Progenitor cell of endocrine pancreas (in vitro differentiated cells): Measurements from ENCODE around the gene BECN2. TPM values are rescaled to one million over a fixed set of nuclear protein-coding genes. Genes with fewer than 3 reads are reported as not detected.
A peak's percentile ranks its signal among the peaks of the same experiment; 100 is the strongest.

Experiments
- DNase-seq: peaks from one replicate; pipeline ENCODE4 v3.0.0; 2021; ENCODE audit warnings: low spot score; ENCODE audit not compliant: unreplicated experiment
- H3K27ac Mint-ChIP-seq: 2 replicates; pipeline ENCODE4 v1.8.0; 2021; ENCODE audit warnings: mild to moderate bottlenecking, moderate library complexity, mixed read lengths
- H3K27me3 Mint-ChIP-seq: 2 replicates; pipeline ENCODE4 v1.8.0; 2021; ENCODE audit warnings: mixed read lengths
- H3K36me3 Mint-ChIP-seq: 2 replicates; pipeline ENCODE4 v1.8.0; 2022; ENCODE audit warnings: mixed read lengths; ENCODE audit not compliant: insufficient read depth
- H3K4me1 Mint-ChIP-seq: 2 replicates; pipeline ENCODE4 v1.8.0; 2021; ENCODE audit warnings: low read depth, mixed read lengths
- H3K4me3 Mint-ChIP-seq: 2 replicates; pipeline ENCODE4 v1.8.0; 2021; ENCODE audit warnings: low read depth, mild to moderate bottlenecking, moderate library complexity, mixed read lengths
- H3K9me3 Mint-ChIP-seq: 2 replicates; pipeline ENCODE4 v1.8.0; 2021; ENCODE audit warnings: low read depth, mixed read lengths
- total RNA-seq: library from RNA; stranded (reverse); gene quantifications from 2 replicates; pipeline ENCODE4 v1.2.1, GENCODE V29; 2021
- TF ChIP-seq, protein P1 (sequence below): fragments of 200-600 bp; sonication (generic); IDR thresholded peaks from one replicate; pipeline ENCODE4 v1.5.0; 2021; ENCODE audit warnings: antibody characterized with exemption, mild to moderate bottlenecking; ENCODE audit not compliant: unreplicated experiment

The BECN2 gene
- total RNA-seq, 1 donor from 2014 or later, result not detected

DNA sequence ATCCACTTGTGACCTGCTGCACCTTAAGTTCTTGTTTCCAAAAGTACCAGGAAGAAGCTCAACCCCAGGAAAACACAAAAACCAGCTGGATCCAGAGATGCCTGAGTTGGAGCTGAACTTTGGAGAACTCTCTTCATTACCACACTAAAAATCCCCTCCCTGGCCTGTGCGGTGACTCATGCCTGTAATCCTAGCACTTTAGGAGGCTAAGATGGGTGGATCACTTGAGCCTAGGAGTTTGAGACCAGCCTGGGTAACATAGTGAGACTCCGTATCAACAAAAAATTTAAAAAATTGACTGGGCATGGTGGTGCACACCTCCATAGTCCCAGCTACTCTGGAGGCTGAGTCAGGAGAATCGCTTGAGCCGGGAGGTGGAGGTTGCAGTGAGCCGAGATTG is 35.2 kb downstream of the BECN2 start:
- no peak overlapping the region for H3K27ac Mint-ChIP-seq
- H3K4me3 Mint-ChIP-seq, result no peak overlapping the region
- H3K27me3 Mint-ChIP-seq, result peaks cover 2% of the 10 kb centered on the region

DNA sequence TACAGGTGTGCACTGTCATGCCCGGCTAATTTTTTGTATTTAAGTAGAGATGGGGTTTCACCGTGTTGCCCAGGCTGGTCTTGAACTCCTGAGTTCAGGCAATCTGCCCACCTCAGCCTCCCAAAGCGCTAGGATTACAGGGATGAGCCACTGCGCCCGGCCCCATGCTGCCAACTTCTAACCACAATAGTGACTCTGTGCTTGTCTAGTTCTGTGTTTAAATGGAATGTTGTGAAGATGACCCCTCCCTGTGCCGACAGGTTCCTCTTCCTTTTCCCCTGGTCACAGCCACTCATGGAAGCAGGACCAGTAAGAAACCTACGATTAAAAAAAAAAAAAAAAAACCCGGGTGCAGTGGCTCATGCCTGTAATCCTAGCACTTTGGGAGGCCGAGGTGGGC is 36.6 kb downstream of the BECN2 start:
- TF ChIP-seq, protein P1, sequence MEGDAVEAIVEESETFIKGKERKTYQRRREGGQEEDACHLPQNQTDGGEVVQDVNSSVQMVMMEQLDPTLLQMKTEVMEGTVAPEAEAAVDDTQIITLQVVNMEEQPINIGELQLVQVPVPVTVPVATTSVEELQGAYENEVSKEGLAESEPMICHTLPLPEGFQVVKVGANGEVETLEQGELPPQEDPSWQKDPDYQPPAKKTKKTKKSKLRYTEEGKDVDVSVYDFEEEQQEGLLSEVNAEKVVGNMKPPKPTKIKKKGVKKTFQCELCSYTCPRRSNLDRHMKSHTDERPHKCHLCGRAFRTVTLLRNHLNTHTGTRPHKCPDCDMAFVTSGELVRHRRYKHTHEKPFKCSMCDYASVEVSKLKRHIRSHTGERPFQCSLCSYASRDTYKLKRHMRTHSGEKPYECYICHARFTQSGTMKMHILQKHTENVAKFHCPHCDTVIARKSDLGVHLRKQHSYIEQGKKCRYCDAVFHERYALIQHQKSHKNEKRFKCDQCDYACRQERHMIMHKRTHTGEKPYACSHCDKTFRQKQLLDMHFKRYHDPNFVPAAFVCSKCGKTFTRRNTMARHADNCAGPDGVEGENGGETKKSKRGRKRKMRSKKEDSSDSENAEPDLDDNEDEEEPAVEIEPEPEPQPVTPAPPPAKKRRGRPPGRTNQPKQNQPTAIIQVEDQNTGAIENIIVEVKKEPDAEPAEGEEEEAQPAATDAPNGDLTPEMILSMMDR, result no peak
- Mint-ChIP-seq H3K36me3 (no peaks in the 10 kb centered on the region), H3K27me3 (peaks cover 9% of the 10 kb centered on the region), H3K4me1 (peaks cover 4% of the 10 kb centered on the region), H3K9me3 (no peaks in the 10 kb centered on the region), H3K27ac (no peak overlapping the region), H3K4me3 (no peak overlapping the region)
- no peak for DNase-seq

More for the DNA sequence above, 35.2 kb downstream of the BECN2 start:
- no peaks in the 10 kb centered on the region for H3K36me3 Mint-ChIP-seq
- H3K4me1 Mint-ChIP-seq, result no peaks in the 10 kb centered on the region
- no peak for DNase-seq
- H3K9me3 Mint-ChIP-seq, result no peaks in the 10 kb centered on the region
- TF ChIP-seq, protein P1, result no peak

DNA sequence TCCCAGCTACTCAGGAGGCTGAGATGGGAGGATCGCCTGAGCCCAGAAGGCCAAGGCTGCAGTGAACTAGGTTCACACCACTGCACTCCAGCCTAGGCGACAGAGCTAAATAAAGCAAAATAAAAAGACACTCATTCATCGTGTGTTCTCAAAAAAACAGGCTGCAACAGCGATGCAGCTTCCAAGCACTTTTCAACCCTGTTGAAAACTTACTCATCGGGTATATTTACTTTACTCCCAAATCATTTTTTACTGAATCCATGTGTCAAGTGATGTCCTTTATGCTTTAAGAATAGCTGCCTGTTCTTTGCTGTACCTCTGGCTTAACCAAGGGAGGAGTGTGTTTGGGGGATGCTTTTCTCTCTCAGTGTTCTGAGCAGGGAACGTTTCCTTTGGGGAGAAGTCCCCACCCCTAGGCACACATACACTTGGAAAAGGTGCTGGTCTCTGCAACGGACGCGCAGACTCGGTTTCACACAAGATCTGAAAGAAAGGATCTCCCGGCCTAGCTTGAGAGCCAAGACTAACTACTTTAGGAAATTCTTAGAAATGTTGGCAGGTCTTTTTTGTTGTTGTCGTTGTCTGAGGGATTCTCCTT is 39.9 kb downstream of the BECN2 start:
- no peak for DNase-seq
- H3K4me1 Mint-ChIP-seq, result peaks cover 4% of the 10 kb centered on the region
- TF ChIP-seq, protein P1, result no peak
- no peak overlapping the region for H3K4me3 Mint-ChIP-seq
- no peaks in the 10 kb centered on the region for H3K36me3 Mint-ChIP-seq
- H3K27ac Mint-ChIP-seq, result no peak overlapping the region
- peaks cover 13% of the 10 kb centered on the region for H3K27me3 Mint-ChIP-seq
- H3K9me3 Mint-ChIP-seq, result no peaks in the 10 kb centered on the region

DNA sequence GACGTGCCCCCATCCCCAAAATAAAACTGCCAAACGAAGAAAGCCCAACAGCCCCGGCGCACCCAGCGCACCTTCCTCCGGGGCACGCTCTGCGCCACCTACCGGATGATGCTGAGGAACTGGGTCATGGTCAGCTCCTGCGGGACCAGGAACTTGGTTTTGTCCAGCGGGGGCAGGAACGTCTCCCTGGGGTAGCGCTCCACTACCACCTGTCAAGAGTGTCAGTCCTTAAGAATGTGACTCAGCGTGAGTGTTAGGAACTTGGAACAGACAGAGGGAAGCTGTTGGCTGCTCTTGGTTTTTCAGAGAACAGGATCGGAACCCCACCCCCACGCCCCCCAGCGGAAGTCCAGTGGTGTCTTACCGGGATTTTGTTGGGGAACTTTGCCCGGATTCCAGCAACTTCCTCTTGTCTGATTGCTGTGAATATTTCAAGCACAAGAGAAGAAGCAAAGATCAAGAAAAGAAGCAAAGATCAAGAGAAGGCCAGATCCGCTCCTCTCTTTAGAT is 40.9 kb downstream of the BECN2 start:
- peak overlapping the region; percentile 33 for H3K4me3 Mint-ChIP-seq
- no peak overlapping the region for H3K27ac Mint-ChIP-seq
- peak; percentile 37 for DNase-seq
- no peaks in the 10 kb centered on the region for H3K9me3 Mint-ChIP-seq
- H3K4me1 Mint-ChIP-seq, result peaks cover 4% of the 10 kb centered on the region
- H3K36me3 Mint-ChIP-seq, result no peaks in the 10 kb centered on the region
- H3K27me3 Mint-ChIP-seq, result peaks cover 13% of the 10 kb centered on the region
- TF ChIP-seq, protein P1, result peak; percentile 76

DNA sequence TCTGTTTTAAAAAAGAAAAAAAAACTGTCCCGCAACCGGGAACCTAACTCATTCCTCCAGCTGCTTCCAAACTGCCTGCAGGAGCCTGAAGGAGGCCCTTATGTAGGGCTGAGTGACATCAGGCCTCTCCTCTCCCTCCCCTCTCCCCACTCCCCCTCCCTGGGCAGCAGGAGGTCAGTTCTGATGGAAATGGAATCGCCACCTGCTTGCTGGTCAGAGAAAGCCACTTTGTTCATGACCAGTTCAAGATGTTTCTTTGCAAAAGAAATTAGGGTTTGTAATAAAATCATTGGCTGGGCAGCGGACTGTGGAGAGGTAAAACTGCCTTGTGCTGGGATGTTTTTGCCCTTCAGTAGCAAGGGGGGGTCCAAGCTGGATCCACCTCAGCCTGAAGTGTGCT is 41.5 kb downstream of the BECN2 start, which contains the start of gene MAP1LC3C:
TSS of gene MAP1LC3C (minus strand) at position 73 of the 400 bp plus-strand sequence. CDS start 90 bp downstream, outside the sequence.
- H3K27ac Mint-ChIP-seq, result no peak within 1 kb of the TSS

More for the DNA sequence above, 41.5 kb downstream of the BECN2 start, which contains the start of gene MAP1LC3C:
- TF ChIP-seq, protein P1, result no peak
- H3K36me3 Mint-ChIP-seq, result no peaks in the 10 kb centered on the region
- H3K4me3 Mint-ChIP-seq, result peak within 1 kb of the TSS; percentile 33
- peaks cover 13% of the 10 kb centered on the region for H3K27me3 Mint-ChIP-seq
- H3K4me1 Mint-ChIP-seq, result peaks cover 4% of the 10 kb centered on the region
- no peak for DNase-seq
- H3K9me3 Mint-ChIP-seq, result no peaks in the 10 kb centered on the region
